MM.1S (cell line): Measurements from ENCODE around the gene TDRD12.

Experiments used
- CTCF ChIP-seq: fragments of 300-600 bp; sonication (generic); IDR thresholded peaks from 2 replicates; pipeline ENCODE4 v1.5.1; 2016; ENCODE audit warnings: antibody characterized with exemption, low read length, mixed read lengths
- EZH2 ChIP-seq: fragments of 300-600 bp; sonication (generic); optimal IDR thresholded peaks from 2 replicates; pipeline ENCODE3; 2017; ENCODE audit warnings: low read depth, mild to moderate bottlenecking, antibody characterized with exemption, low read length, mixed read lengths

GRCh38 chr19:32748497-32748896 is 28.9 kb downstream of the TDRD12 start:
- 0 out of 2 replicates have a peak, but pooled peaks have one; percentile 19 for TF ChIP-seq CTCF
- no peak for TF ChIP-seq EZH2
